ENCODE measurements around the gene AMOTL1.
"Not testable (repeated sequence)": the region's sequence is repeated elsewhere in the genome, so short reads cannot be mapped to it uniquely, and the experiment has no call there.

Gene AMOTL1

GRCh38 chr11:94851864-94852636, 83.9 kb downstream of the AMOTL1 start:
- Histone ChIP-seq H3K4me3 (replicated peaks; ENCODE audit: low read depth, low read length) (no peak overlapping the region), H3K36me3 (ENCODE audit: control insufficient read depth, insufficient read depth, low read length) (no peaks in the 10 kb centered on the region), H3K27me3 (replicated peaks; ENCODE audit: control insufficient read depth, insufficient read depth, low read length) (no peaks in the 10 kb centered on the region; the same call in 1 of the 2 replicates)
- TF ChIP-seq CTCF (IDR thresholded peaks at IDR 0.05; ENCODE audit: insufficient read depth, low read length, poor library complexity, severe bottlenecking): no peak
- no peak for DNase-seq (ENCODE audit: extremely low read depth, insufficient read length)

DNA sequence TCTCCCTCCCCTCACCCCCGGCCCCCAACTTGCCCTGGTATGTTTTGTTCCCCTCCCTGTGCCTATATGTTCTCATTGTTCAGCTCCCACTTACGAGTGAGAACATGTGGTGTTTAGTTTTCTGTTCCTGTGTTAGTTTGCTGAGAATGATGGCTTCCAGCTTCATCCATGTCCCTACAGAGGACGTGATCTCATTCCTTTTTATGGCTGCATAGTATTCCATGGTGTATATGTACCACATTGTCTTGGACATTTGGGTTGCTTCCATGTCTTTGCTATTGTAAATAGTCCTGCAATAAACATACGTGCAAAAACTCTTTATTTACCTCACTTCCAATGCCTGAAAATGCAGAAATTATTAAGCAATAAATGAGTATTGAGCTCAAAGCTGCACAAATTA, 85.1 kb downstream of the AMOTL1 start:
- H3K27me3 ChIP-seq (replicated peaks; ENCODE audit: control insufficient read depth, insufficient read depth, low read length); H3K36me3 ChIP-seq (ENCODE audit: control insufficient read depth, insufficient read depth, low read length); DNase-seq (ENCODE audit: extremely low read depth, insufficient read length); H3K4me3 ChIP-seq (replicated peaks; ENCODE audit: low read depth, low read length): not testable (repeated sequence)

DNA sequence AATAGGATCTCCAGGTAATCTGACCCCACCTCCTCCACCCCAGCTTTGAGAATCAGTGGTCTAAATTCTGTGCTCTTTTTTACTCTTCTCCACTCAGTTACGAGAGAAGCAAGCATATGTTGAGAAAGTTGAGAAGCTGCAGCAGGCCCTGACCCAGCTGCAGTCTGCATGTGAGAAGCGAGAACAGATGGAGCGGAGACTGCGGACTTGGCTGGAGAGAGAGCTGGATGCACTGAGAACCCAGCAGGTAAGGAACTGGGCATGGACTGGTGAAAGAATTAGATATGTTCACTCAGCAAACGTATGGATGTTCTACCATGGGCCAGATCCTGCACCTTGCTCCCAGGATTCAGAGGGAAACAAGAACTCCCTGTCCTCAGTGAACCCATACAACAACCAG, 85.7 kb downstream of the AMOTL1 start:
- no peak for TF ChIP-seq CTCF (IDR thresholded peaks at IDR 0.05; ENCODE audit: insufficient read depth, low read length, poor library complexity, severe bottlenecking)
- no peaks in the 10 kb centered on the region; the same call in 1 of the 2 replicates for H3K27me3 ChIP-seq (replicated peaks; ENCODE audit: control insufficient read depth, insufficient read depth, low read length)
- H3K4me3 ChIP-seq (replicated peaks; ENCODE audit: low read depth, low read length): no peak overlapping the region
- no peak for DNase-seq (ENCODE audit: extremely low read depth, insufficient read length)
- no peaks in the 10 kb centered on the region for H3K36me3 ChIP-seq (ENCODE audit: control insufficient read depth, insufficient read depth, low read length)

DNA sequence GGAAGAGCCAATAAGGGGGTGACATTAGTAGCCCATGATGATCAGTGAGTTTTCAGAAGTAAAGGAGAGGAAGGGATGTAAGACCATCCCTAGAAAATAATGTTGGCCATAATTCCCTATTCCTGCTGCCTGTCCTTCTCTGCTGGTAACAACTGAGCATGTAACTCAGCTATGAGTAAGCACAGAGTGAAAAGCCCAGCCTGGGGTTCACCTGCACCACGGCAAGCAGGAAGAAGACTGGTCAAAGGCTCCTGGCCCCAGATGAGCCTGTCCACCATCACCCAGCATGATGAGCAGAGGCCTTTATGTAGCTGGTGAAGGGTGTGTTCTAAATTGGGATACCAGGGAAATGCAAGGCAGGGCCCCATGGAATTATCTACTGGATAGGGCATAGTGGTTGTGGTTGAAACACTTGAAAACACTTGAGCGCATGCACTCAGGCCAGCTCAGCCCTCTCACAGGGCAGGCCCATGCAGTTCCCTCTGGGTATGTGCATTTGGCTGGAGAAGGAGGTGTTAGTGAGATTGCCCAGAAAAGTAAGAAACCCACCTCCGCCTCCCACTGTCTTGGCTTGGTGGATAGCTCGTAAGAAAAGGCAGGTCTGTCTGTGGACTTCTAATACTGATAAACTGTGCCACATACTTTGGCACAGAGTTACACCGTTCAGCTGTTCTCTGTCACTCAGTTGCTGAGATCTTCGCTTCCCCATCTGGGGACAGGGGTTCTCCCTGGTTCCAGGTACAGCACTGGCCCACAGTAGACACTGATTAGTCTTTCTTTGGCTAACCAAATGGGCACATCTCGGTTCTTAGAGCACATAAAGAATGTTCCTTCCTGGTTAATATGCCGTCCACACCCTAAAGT, 86.8 kb downstream of the AMOTL1 start:
- H3K27me3 ChIP-seq (replicated peaks; ENCODE audit: control insufficient read depth, insufficient read depth, low read length): no peaks in the 10 kb centered on the region; the same call in 1 of the 2 replicates
- no peak overlapping the region for H3K4me3 ChIP-seq (replicated peaks; ENCODE audit: low read depth, low read length)
- TF ChIP-seq CTCF (IDR thresholded peaks at IDR 0.05; ENCODE audit: insufficient read depth, low read length, poor library complexity, severe bottlenecking): no peak
- no peaks in the 10 kb centered on the region for H3K36me3 ChIP-seq (ENCODE audit: control insufficient read depth, insufficient read depth, low read length)
- no peak for DNase-seq (ENCODE audit: extremely low read depth, insufficient read length)

GRCh38 chr11:94855666-94856065, 87.5 kb downstream of the AMOTL1 start:
- Histone ChIP-seq H3K36me3 (ENCODE audit: control insufficient read depth, insufficient read depth, low read length) (no peaks in the 10 kb centered on the region), H3K4me3 (replicated peaks; ENCODE audit: low read depth, low read length) (no peak overlapping the region), H3K27me3 (replicated peaks; ENCODE audit: control insufficient read depth, insufficient read depth, low read length) (no peaks in the 10 kb centered on the region; the same call in 1 of the 2 replicates)
- TF ChIP-seq CTCF (IDR thresholded peaks at IDR 0.05; ENCODE audit: insufficient read depth, low read length, poor library complexity, severe bottlenecking): no peak
- DNase-seq (ENCODE audit: extremely low read depth, insufficient read length): no peak

GRCh38 chr11:94856443-94856842, 88.3 kb downstream of the AMOTL1 start:
- no peaks in the 10 kb centered on the region for H3K36me3 ChIP-seq (ENCODE audit: control insufficient read depth, insufficient read depth, low read length)
- H3K27me3 ChIP-seq (replicated peaks; ENCODE audit: control insufficient read depth, insufficient read depth, low read length): no peaks in the 10 kb centered on the region; the same call in 1 of the 2 replicates
- H3K4me3 ChIP-seq (replicated peaks; ENCODE audit: low read depth, low read length): no peak overlapping the region
- no peak for TF ChIP-seq CTCF (IDR thresholded peaks at IDR 0.05; ENCODE audit: insufficient read depth, low read length, poor library complexity, severe bottlenecking)
- no peak for DNase-seq (ENCODE audit: extremely low read depth, insufficient read length)

Data from GM06990 (cell line).